IMR-90 (cell line): ENCODE results near the gene MAP7D1. TPM values are rescaled to one million over a fixed set of nuclear protein-coding genes. Genes with fewer than 3 reads are reported as not detected.

Experiments used
- ATAC-seq: fragments of 200-7000 bp; cut with Tn5 transposase; 2 replicates; pipeline ENCODE4 v1.9.1; 2020; ENCODE audit warnings: low read depth, mild to moderate bottlenecking, moderate library complexity
- BruUV-seq: library from RNA; stranded (reverse); fragments of 400-500 nt; replicated peaks from 2 replicates; lab custom pipeline; 2021; lab: Mats Ljungman, UMichigan
- CTCF ChIA-PET: fragments of 300-600 bp; formaldehyde crosslinking; extraction: SDS; loops from one replicate; lab custom pipeline; 2021; ENCODE audit warnings: antibody characterized with exemption; lab: Yijun Ruan, JAX
- POLR2A ChIA-PET: fragments of 300-600 bp; sonication (Branson Sonifier 250); formaldehyde crosslinking; loops from one replicate; lab custom pipeline; 2022; ENCODE audit warnings: antibody characterized with exemption; ENCODE audit not compliant: unreplicated experiment; lab: Charles Lee
- DNase-seq: peaks from one replicate; pipeline ENCODE4 v3.0.0; 2013
- H2AFZ ChIP-seq: replicated peaks from 2 replicates; pipeline ENCODE3; 2013; ENCODE audit warnings: low read length, mild to moderate bottlenecking; ENCODE audit not compliant: poor library complexity
- H2AK5ac ChIP-seq: 2 replicates; pipeline ENCODE4 v1.6.1; 2013; ENCODE audit warnings: low read depth, low read length, inconsistent platforms
- H2AK9ac ChIP-seq: replicated peaks from 2 replicates; pipeline ENCODE3; 2013; ENCODE audit warnings: mild to moderate bottlenecking, low read depth, low read length, moderate library complexity; ENCODE audit not compliant: poor library complexity
- H2BK120ac ChIP-seq: 2 replicates; pipeline ENCODE4 v1.6.1; 2013; ENCODE audit warnings: low read depth, low read length, inconsistent platforms
- H2BK15ac ChIP-seq: 3 replicates; pipeline ENCODE4 v1.6.1; 2013; ENCODE audit warnings: low read depth, low read length, inconsistent platforms
- H2BK20ac ChIP-seq: 2 replicates; pipeline ENCODE4 v1.6.1; 2013; ENCODE audit warnings: low read depth, mild to moderate bottlenecking, inconsistent platforms, low read length, moderate library complexity
- H2BK5ac ChIP-seq: 2 replicates; pipeline ENCODE4 v1.6.1; 2013; ENCODE audit warnings: mild to moderate bottlenecking, low read depth, low read length, inconsistent platforms; ENCODE audit not compliant: poor library complexity, severe bottlenecking
- H3K14ac ChIP-seq: replicated peaks from 2 replicates; pipeline ENCODE4 v1.6.1; 2013; ENCODE audit warnings: low read depth, low read length, inconsistent platforms
- H3K18ac ChIP-seq: 2 replicates; pipeline ENCODE4 v1.6.1; 2013; ENCODE audit warnings: low read depth, low read length, control low read depth
- H3K23ac ChIP-seq: 2 replicates; pipeline ENCODE4 v1.6.1; 2013; ENCODE audit warnings: low read depth, low read length, inconsistent platforms
- H3K27ac ChIP-seq: 2 replicates; pipeline ENCODE4 v1.5.1; 2013; ENCODE audit warnings: mild to moderate bottlenecking, control low read depth, low read length; ENCODE audit not compliant: insufficient read depth
- H3K27me3 ChIP-seq: 2 replicates; pipeline ENCODE4 v1.6.1; 2013; ENCODE audit warnings: low read length; ENCODE audit not compliant: control insufficient read depth, insufficient read depth
- H3K36me3 ChIP-seq: 2 replicates; pipeline ENCODE4 v1.6.1; 2013; ENCODE audit warnings: low read length, mixed read lengths; ENCODE audit not compliant: control insufficient read depth, insufficient read depth
- H3K4ac ChIP-seq: 2 replicates; pipeline ENCODE4 v1.6.1; 2013; ENCODE audit warnings: low read depth, low read length, inconsistent platforms
- H3K4me1 ChIP-seq: 2 replicates; pipeline ENCODE4 v1.6.1; 2013; ENCODE audit warnings: low read length, mixed read lengths; ENCODE audit not compliant: control insufficient read depth, insufficient read depth
- H3K4me2 ChIP-seq: 2 replicates; pipeline ENCODE4 v1.6.1; 2013; ENCODE audit warnings: low read depth, mild to moderate bottlenecking, control low read depth, low read length, moderate library complexity
- H3K4me3 ChIP-seq: 2 replicates; pipeline ENCODE4 v1.5.1; 2013; ENCODE audit warnings: low read depth, mild to moderate bottlenecking, control low read depth, low read length, moderate library complexity; ENCODE audit not compliant: insufficient read depth
- H3K56ac ChIP-seq: 2 replicates; pipeline ENCODE4 v1.6.1; 2013; ENCODE audit warnings: low read length, inconsistent platforms; ENCODE audit not compliant: insufficient read depth; ENCODE audit errors: extremely low read depth
- H3K79me1 ChIP-seq, 2 experiments: 2 replicates each; pipeline ENCODE4 v1.6.1; 2013; ENCODE audit warnings: low read length in 2 of 2, inconsistent platforms in 1 of 2, low read depth in 1 of 2
- H3K9ac ChIP-seq: 2 replicates; pipeline ENCODE4 v1.6.1; 2013; ENCODE audit warnings: low read depth, low read length, control low read depth
- H3K9me1 ChIP-seq: 2 replicates; pipeline ENCODE4 v1.6.1; 2013; ENCODE audit warnings: low read length, inconsistent platforms; ENCODE audit not compliant: insufficient read depth
- H3K9me3 ChIP-seq: 2 replicates; pipeline ENCODE4 v1.6.1; 2013; ENCODE audit warnings: low read length; ENCODE audit not compliant: control insufficient read depth, insufficient read depth
- H4K20me1 ChIP-seq: 2 replicates; pipeline ENCODE4 v1.6.1; 2013; ENCODE audit warnings: low read length, inconsistent platforms; ENCODE audit not compliant: insufficient read depth
- H4K5ac ChIP-seq: 2 replicates; pipeline ENCODE4 v1.6.1; 2013; ENCODE audit warnings: mild to moderate bottlenecking, low read depth, low read length, control low read depth
- H4K8ac ChIP-seq, 2 experiments: 2 replicates each; pipeline ENCODE4 v1.6.1; 2013; ENCODE audit warnings: low read depth in 2 of 2, low read length in 2 of 2, control low read depth in 1 of 2, inconsistent platforms in 1 of 2
- H4K91ac ChIP-seq: 2 replicates; pipeline ENCODE4 v1.6.1; 2013; ENCODE audit warnings: low read depth, low read length, inconsistent platforms; ENCODE audit not compliant: insufficient read depth
- BHLHE40 ChIP-seq: fragments of 150-350 bp; IDR thresholded peaks from 2 replicates; pipeline ENCODE4 v1.6.1; 2016; ENCODE audit warnings: mild to moderate bottlenecking, low read depth, low read length
- CEBPB ChIP-seq: IDR thresholded peaks from 2 replicates; pipeline ENCODE4 v1.6.1; 2012; ENCODE audit warnings: low read depth, low read length, improper control_type of control experiment
- FOS ChIP-seq: fragments of 150-350 bp; IDR thresholded peaks from 2 replicates; pipeline ENCODE4 v1.6.1; 2016; ENCODE audit warnings: low read depth, low read length
- MAFK ChIP-seq: IDR thresholded peaks from 2 replicates; pipeline ENCODE4 v1.6.1; 2012; ENCODE audit warnings: low read depth, low read length, improper control_type of control experiment
- MXI1 ChIP-seq: IDR thresholded peaks from 2 replicates; pipeline ENCODE4 v1.6.1; 2012; ENCODE audit warnings: low read depth, mild to moderate bottlenecking, low read length, moderate library complexity, borderline replicate concordance
- NFE2L2 ChIP-seq: fragments of 150-350 bp; IDR thresholded peaks from 2 replicates; pipeline ENCODE4 v1.6.1; 2016; ENCODE audit warnings: low read depth, mild to moderate bottlenecking, low read length
- POLR2A ChIP-seq: IDR thresholded peaks from 2 replicates; pipeline ENCODE4 v1.6.1; 2012; ENCODE audit warnings: mild to moderate bottlenecking, low read depth, low read length
- RAD21 ChIP-seq: IDR thresholded peaks from 2 replicates; pipeline ENCODE4 v1.6.1; 2012; ENCODE audit warnings: low read length, improper control_type of control experiment
- RCOR1 ChIP-seq: IDR thresholded peaks from 2 replicates; pipeline ENCODE4 v1.6.1; 2012; ENCODE audit warnings: mild to moderate bottlenecking, low read length, improper control_type of control experiment; ENCODE audit not compliant: insufficient replicate concordance
- RFX5 ChIP-seq: IDR thresholded peaks from 2 replicates; pipeline ENCODE4 v1.8.0; 2012; ENCODE audit warnings: low read depth, mild to moderate bottlenecking, low read length, moderate library complexity
- SMC3 ChIP-seq: fragments of 150-350 bp; IDR thresholded peaks from 2 replicates; pipeline ENCODE4 v1.6.1; 2016; ENCODE audit warnings: low read depth, mild to moderate bottlenecking, antibody characterized with exemption, low read length, moderate library complexity
- USF2 ChIP-seq: fragments of 150-350 bp; IDR thresholded peaks from 2 replicates; pipeline ENCODE4 v1.6.1; 2017; ENCODE audit warnings: mild to moderate bottlenecking, antibody characterized with exemption, low read length, low read depth
- WGBS, 2 experiments: methylation state at CpG; one replicate each; pipeline versions ENCODE4 v1.1.5 to v1.1.7; 2013; ENCODE audit warnings: missing lambda C conversion rate in 2 of 2; ENCODE audit not compliant: insufficient read length in 1 of 2; ENCODE audit errors: extremely low coverage in 2 of 2; 5-methylcytosine and 5-hydroxymethylcytosine counted together
- dilution Hi-C: fragments of 300-500 bp; cut with HindIII; formaldehyde crosslinking; loops from one replicate; pipeline ENCODE4 v1.14.3; 2018; ENCODE audit warnings: low sequenced_read_pairs; ENCODE audit not compliant: unreplicated experiment
- in situ Hi-C: fragments of 300-500 bp; cut with MboI; formaldehyde crosslinking; loops from 3 replicates; pipeline ENCODE4 v1.14.3; 2019; ENCODE audit warnings: low sequenced_read_pairs, inconsistent platforms, mixed read lengths
- intact Hi-C: fragments of 100-400 bp; cut with micrococcal nuclease; formaldehyde crosslinking; loops from 2 replicates; pipeline ENCODE4 v1.10.0; 2022
- polyA plus RNA-seq, 3 experiments: library from polyadenylated mRNA; depleted of rRNA; stranded (reverse); fragments of >200 nt; gene quantifications; 2 replicates each; pipeline ENCODE4 v1.2.3, GENCODE V29; 2012; ENCODE audit warnings: low replicate concordance in 1 of 3
- total RNA-seq: library from RNA; depleted of rRNA; stranded (reverse); fragments of >200 nt; gene quantifications from 2 replicates; pipeline ENCODE4 v1.2.3, GENCODE V29; 2012
- TF ChIP-seq, protein P1 (sequence below): fragments of 150-350 bp; IDR thresholded peaks from 2 replicates; pipeline ENCODE4 v1.6.1; 2016; ENCODE audit warnings: low read depth, mild to moderate bottlenecking, low read length, moderate library complexity, borderline replicate concordance
- TF ChIP-seq, protein P2 (sequence below): conservative IDR thresholded peaks from 2 replicates; pipeline ENCODE4 v1.5.1; 2012; ENCODE audit warnings: mild to moderate bottlenecking, low read depth, low read length, improper control_type of control experiment

The MAP7D1 gene
- total and polyA plus RNA-seq, 2 of the 4 experiments (the other 2 are of a cell fraction) = 32.3 to 81.9 TPM

GRCh38 chr1:36207339-36207738, 51.4 kb downstream of the MAP7D1 start:
- CTCF ChIA-PET = no interaction called here
- peaks cover 9% of the 10 kb centered on the region for H3K9me1 ChIP-seq
- WGBS, 2 experiments = 20% methylated on average over 1 of the region's 6 CpGs; no CpG with 5 or more reads in 1 of the 2 experiments
- H4K91ac ChIP-seq = no peak overlapping the region
- BruUV-seq = no TSS peak
- H3K4me2 ChIP-seq = no peak overlapping the region
- H3K4me1 ChIP-seq = peaks cover 11% of the 10 kb centered on the region
- H2BK20ac ChIP-seq = peak overlapping the region; percentile 21; the same call in 1 of the 2 replicates
- peak overlapping the region in 1 of 2 experiments; percentile 29; a peak in 1 of 4 replicates for H4K8ac ChIP-seq
- no peak overlapping the region for H3K27ac ChIP-seq
- H4K5ac ChIP-seq = no peak overlapping the region
- no peaks in the 10 kb centered on the region for H3K27me3 ChIP-seq
- no peak overlapping the region for H2BK15ac ChIP-seq
- H3K4ac ChIP-seq = no peak overlapping the region
- H3K9me3 ChIP-seq = no peaks in the 10 kb centered on the region
- no peaks in the 10 kb centered on the region for H4K20me1 ChIP-seq
- H3K9ac ChIP-seq = no peak overlapping the region
- H2AK5ac ChIP-seq = no peak overlapping the region; the same call in 1 of the 2 replicates
- dilution Hi-C loops (no loop called here), intact Hi-C loops (no loop called here), in situ Hi-C loops (no loop called here)
- H2AFZ ChIP-seq = peak overlapping the region; percentile 78
- no peak overlapping the region for H3K23ac ChIP-seq
- TF ChIP-seq NFE2L2 (no peak), RCOR1 (no peak), USF2 (no peak), SMC3 (no peak), RFX5 (no peak), CEBPB (no peak), POLR2A (no peak), RAD21 (no peak), MXI1 (no peak), BHLHE40 (no peak), MAFK (no peak), FOS (no peak)
- TF ChIP-seq, protein P1, sequence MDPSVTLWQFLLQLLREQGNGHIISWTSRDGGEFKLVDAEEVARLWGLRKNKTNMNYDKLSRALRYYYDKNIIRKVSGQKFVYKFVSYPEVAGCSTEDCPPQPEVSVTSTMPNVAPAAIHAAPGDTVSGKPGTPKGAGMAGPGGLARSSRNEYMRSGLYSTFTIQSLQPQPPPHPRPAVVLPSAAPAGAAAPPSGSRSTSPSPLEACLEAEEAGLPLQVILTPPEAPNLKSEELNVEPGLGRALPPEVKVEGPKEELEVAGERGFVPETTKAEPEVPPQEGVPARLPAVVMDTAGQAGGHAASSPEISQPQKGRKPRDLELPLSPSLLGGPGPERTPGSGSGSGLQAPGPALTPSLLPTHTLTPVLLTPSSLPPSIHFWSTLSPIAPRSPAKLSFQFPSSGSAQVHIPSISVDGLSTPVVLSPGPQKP = no peak
- TF ChIP-seq, protein P2, sequence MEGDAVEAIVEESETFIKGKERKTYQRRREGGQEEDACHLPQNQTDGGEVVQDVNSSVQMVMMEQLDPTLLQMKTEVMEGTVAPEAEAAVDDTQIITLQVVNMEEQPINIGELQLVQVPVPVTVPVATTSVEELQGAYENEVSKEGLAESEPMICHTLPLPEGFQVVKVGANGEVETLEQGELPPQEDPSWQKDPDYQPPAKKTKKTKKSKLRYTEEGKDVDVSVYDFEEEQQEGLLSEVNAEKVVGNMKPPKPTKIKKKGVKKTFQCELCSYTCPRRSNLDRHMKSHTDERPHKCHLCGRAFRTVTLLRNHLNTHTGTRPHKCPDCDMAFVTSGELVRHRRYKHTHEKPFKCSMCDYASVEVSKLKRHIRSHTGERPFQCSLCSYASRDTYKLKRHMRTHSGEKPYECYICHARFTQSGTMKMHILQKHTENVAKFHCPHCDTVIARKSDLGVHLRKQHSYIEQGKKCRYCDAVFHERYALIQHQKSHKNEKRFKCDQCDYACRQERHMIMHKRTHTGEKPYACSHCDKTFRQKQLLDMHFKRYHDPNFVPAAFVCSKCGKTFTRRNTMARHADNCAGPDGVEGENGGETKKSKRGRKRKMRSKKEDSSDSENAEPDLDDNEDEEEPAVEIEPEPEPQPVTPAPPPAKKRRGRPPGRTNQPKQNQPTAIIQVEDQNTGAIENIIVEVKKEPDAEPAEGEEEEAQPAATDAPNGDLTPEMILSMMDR = no peak
- H2AK9ac ChIP-seq = peak overlapping the region; percentile 72
- ATAC-seq (peak; percentile 18; the same call in 1 of the 2 replicates), DNase-seq (peak; percentile 34)
- no peaks in the 10 kb centered on the region for H3K36me3 ChIP-seq
- H3K18ac ChIP-seq = no peak overlapping the region
- no peak overlapping the region for H2BK5ac ChIP-seq
- POLR2A ChIA-PET = no interaction called here
- H3K14ac ChIP-seq = no peak overlapping the region
- H2BK120ac ChIP-seq = no peak overlapping the region
- H3K4me3 ChIP-seq = no peak overlapping the region
- no peaks in the 10 kb centered on the region for H3K79me1 ChIP-seq
- no peak overlapping the region for H3K56ac ChIP-seq
